Measurements from ENCODE around the gene RAB42.
A peak's percentile ranks its signal among the peaks of the same experiment; 100 is the strongest.
"Not testable (repeated sequence)": the region's sequence is repeated elsewhere in the genome, so short reads cannot be mapped to it uniquely, and the experiment has no call there.

RAB42 gene, protein sequence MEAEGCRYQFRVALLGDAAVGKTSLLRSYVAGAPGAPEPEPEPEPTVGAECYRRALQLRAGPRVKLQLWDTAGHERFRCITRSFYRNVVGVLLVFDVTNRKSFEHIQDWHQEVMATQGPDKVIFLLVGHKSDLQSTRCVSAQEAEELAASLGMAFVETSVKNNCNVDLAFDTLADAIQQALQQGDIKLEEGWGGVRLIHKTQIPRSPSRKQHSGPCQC

DNA sequence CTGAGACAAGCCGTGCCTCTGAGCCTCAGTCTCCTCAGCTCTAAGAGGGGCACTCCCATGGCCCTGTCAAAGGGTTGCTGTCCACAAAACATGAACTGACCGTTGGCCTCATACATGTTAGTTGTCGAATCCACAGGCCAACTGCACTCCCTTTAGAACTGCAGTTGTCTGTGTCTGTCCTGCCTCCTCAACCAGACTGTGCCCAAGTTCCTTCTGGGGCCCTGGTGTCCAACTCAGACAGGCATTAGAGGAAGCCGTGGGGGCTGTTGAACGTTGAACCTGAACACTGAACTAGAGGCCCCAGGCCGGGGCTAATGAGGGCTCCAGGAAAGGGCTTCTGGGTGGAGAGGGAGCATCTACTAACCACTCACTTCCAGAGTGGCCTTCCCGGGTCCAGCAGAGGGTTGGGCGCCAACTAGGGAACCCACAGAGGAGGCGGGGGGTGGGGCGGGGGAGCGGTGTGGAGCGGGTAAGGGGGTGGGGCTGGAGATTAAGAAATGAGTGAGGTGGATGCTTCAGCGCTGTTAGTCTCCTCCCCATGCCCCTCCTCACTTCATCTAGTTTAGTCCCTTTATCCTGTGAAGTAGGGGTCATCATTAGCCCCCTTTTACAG is at the start of gene RAB42:
Gene RAB42 (plus strand): TSS at position 558 of the 613 bp plus-strand sequence. CDS start 247 bp downstream, outside the sequence.
- DNase-seq: no peak

DNA sequence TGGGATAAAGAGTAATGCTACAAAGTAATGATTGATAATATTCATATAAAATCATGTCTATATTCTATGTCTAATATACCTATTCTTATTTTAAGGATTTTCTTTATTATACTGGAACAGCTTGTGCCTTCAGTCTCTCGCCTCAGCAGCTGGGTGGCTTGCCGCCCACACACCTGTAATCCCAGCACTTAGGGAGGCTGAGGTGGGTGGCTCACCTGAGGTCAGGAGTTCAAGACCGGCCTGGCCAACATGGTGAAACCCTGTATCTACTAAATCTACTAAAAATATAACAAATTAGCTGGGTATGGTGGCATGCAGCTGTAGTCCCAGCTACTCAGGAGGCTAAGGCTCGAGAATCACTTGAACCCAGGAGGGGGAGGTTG is 46.8 kb upstream of the RAB42 start:
- no peak for DNase-seq

DNA sequence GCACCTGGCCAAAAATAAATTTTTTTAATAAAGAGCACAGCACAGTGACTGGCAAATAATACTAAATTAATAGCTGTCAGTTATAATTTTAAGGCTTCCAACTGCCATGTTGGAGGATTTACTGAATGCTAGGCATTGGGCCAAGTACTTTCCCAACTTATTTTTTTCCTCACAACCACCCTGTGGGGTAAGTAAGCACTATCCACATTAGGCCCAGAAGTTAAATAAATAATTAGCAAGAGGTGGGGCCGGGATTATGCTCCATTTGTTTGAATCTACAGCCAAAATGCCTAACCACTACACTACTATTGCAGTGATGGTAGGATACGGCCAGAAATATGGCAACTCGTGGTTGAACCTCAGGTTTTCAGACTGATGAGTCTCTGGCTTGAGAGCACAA is 43.7 kb upstream of the RAB42 start:
- DNase-seq: no peak

DNA sequence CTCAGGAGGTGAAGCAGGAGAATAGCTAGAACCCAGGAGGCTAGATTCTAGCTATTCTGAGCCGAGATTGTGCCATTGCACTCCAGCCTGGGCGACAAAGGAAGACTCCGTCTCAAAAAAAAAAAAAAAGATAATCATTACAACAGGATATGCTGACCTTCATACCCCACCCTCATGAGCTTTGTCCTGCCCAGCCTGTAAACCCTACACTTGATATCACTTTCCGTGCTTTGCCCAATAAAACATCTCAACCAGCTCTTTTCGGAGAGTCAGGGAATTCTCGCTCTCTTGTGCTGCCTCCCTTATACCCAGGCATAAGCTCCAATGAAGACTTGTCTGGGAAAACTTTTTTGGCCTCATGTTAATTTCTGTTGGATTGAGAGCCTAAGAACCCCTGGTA is 40.7 kb upstream of the RAB42 start:
- no peak for DNase-seq

DNA sequence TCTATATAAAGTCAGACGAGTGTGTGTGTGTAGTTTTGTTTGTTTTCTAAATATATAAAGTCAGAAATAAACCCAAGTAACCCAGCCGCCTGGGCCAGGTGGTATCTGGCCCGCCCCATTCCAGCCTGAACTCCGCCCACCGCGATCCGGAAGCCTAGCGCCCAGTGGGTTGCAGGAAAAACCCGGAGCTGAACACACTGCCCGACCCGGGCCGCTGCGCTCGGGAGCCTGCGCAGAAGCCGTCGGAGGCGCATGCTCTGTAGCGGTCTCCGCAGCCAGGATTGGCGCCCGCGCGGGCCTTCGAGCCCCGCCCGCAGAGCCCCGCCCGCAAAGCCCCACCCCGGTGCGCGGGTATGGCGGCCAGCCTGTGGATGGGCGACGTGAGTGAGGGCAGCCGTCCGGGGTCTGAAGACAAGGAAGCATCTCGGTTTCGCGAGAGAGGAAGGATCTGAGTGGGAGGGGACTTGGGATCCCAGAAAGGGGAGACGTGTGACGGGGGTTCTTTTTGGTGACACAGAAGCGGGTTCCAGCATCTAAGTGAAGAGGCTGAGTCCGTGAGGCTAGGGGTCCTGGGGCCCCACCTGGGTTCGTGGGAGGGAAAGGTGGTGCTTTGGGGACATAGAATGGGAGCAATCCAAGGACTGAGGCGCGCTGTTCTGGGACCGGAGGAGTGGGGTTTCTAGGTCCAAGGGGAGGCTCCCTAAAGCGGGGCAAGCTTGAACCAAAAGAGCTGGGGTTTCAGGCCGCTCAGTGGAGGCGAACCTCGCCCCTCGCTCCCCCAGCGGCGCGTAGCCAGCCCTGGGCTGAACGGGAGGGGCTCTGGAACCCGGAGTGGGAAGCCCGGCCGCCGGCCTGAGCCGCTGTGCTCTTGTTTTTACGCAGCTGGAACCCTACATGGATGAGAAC is 39.1 kb upstream of the RAB42 start, which contains the start of gene TRNAU1AP:
Gene TRNAU1AP (plus strand): TSS at position 328 of the 906 bp plus-strand sequence. CDS start 26 bp downstream, at position 354.
- DNase-seq: peak; percentile 97

DNA sequence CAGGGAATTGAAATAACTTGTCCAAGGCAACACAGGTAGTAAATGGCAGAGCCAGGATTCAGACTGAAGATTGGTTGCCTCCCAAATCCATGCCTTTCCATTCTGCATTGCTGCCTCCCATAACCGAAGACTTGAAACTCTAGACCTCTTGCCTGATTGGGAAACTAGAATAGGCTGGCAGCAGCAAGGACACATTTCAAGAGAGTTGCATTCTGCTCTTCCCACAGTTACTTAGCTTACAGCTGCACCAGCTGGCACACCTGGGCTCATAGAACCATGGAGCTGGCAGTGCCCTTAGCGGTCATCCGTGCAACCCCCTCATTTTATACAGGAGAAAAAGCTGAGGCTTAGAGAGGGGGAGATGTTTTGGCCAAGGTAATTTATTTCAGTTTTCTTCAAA is 31.2 kb upstream of the RAB42 start:
- no peak for DNase-seq

DNA sequence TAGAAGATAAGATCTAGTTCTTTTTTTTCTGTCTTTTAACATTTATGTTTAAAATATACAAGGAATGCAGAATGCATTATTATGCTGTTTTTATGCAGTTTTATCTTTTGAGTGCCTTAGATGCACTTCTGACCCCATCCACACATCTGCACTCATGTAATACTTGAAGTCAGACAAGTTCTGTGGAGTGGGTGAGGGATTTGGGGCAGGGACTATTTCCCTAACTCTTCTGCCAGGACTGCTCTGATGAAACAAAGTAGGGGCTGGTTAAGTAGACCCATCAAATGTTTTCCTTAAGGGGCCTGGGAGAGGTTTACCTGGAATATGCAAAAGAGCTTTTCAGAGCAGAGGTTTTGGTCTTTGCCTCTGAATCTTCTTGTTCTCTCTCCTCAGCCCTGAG is 27.8 kb upstream of the RAB42 start:
- DNase-seq: no peak

DNA sequence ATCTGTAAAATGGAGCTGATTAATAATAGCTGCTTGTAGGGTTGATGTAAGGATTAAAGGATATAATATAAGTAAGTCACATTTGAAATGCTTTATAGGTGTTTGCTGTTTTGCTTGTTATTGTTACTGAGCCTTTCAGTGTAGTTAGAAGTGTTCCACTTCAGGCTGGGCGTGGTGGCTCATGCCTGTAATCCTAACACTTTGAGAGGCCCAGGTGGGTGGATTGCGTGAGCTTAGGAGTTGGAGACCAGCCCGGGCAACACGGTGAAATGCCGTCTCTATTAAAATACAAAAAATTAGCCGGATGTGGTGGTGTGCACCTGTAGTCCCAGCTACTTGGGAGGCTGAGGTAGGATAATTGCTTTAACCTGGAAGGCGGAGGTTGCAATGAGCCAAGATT is 27.0 kb upstream of the RAB42 start:
- no peak for DNase-seq

DNA sequence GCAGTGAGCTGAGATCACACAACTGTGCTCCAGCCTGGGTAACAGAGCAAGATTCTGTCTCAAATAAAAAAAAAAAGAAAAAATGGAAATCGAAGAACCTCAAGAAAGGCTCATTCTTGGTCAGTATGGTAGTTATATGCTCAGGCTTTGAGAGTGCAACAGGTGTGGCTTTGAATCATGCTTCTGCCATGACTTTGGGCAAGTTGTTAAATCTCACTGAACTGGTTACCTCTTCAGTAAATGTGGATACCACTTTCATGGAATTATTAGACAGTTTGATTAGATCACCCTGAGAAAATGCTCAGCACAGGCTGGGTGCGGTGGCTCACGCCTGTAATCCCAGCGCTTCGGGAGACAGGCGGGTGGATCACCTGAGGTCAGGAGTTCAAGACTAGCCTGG is 26.3 kb upstream of the RAB42 start:
- DNase-seq: no peak

DNA sequence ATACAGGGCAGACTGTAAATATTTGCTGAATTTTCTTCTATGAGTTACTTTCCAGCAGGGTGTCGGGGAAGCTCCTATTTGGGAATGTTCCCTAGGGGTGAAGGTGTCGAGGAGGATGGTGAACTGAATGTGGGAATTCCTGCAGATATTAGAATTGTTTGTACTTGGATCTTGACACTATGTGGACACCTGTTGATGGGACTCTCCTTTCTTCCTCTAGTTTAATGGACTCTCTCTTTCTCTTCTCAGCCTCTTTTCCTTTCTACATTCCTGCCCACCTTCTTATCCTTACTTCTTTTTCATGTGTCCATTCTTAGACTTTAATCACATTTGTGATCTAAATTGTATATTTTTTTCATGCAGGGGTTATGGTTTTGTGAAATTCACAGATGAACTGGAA is 25.1 kb upstream of the RAB42 start:
- no peak for DNase-seq

DNA sequence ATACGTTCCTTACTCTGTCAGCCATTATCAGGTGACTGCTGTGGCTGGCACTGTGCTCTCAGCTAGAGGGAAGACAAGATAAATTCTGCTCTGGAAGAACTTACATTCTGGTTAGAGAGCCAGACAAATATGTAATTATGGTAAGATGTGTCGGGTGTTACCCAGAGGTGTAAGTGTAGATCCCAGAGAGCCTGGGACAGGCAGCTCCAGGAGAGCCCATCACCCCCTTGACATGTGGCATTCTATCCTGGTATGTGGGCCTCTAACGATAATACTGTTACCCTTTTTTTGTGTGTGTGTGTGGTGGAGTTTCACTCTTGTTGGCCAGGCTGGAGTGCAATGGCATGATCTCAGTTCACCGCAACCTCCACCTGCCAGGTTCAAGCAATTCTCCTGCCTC is 20.2 kb upstream of the RAB42 start:
- DNase-seq: no peak

DNA sequence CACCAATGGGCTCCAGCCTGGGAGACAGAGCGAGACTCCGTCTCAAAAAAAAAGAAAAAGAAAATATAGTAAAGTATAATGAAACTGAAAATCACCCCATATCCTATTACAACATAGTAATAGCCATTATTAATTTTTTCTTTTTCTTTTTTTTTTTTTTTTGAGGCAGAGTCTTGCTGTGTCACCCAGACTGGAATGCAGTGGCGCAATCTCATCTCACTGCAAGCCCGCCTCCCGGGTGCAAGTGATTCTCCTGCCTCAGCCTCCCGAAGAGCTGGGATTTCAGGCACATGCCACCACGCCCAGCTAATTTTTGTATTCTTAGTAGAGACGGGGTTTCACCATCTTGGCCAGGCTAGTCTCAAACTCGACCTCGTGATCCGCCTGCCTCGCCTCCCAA is 19.2 kb upstream of the RAB42 start:
- DNase-seq: not testable (repeated sequence)

DNA sequence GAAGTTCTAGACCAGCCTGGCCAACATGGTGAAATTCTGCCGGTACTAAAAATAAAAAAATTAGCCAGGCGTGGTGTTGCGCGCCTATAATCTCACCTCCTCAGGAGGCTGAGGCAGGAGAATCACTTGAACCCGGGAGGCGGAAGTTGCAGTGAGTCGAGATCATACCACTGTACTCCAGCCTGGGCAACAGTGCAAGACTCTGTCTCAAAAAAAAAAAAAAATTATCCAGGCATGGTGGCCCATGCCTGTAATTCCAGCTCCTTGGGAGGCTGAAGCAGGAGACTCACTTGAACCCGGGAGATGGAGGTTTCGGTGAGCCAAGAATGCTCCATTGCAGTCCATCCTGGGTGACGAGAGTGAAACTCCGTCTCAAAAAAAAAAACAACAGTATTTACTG is 18.5 kb upstream of the RAB42 start:
- DNase-seq: no peak

DNA sequence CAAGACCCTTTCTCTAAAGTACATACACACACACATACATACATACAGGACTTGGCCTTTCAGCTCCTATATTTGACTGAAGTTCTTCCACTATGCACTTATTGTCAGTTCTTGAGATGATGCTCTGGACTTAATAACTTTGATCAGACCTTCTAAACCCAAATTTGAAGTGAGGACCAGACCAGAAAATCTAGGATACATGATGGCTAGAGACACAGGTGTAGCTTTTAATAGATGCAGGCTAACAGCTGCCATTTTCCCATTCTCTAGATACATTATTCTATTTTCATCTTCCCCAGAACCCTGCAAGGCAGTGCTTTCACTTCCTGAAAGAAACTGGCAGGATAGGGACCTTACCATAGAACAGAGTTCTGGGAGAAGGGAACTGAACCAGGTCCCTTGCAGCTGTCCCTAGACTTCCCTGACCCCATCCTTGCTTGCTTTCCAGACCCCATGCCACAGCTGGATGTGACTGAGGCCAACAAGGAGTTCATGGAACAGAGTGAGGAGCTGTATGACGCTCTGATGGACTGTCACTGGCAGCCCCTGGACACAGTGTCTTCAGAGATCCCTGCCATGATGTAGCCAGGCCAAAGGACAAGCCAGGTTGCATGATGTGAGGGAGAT is 14.9 kb upstream of the RAB42 start:
- DNase-seq: no peak

DNA sequence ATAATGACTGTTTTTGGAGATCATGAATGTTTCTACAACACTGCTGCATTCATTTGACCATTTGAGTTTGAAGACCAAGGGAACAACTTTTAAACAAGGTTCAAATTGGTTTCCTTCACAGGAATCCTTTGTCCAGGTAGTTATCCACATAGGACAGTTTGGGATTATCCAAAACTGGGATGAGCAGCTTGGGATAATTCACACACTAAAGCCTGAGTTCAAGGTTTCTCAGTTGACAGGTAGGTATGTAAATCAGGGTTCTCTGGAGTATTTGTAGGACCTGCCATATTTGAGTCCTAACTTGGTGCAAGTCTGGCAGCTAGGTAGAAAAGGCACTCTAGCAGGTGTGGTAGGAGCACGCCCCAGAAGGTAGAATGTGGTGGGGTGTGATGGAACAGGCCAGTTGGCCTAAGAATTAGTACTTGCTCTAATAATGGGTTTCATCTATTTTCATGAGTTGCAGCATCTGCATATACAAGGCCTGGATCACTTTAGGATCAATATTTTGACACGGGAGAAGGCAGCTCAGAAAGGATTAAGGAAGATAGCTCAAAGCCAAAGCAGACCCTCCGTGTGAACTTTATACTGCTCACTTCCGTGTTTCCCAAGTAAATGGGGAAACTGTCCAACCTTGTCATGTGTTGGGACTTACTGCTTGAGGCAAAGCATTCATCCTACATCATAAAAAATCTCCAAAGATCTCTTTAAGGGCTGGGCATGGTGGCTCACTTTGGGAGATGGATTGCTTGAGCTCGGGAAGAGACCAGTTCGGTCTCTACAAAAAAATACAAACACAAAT is 14.1 kb upstream of the RAB42 start:
- no peak for DNase-seq

DNA sequence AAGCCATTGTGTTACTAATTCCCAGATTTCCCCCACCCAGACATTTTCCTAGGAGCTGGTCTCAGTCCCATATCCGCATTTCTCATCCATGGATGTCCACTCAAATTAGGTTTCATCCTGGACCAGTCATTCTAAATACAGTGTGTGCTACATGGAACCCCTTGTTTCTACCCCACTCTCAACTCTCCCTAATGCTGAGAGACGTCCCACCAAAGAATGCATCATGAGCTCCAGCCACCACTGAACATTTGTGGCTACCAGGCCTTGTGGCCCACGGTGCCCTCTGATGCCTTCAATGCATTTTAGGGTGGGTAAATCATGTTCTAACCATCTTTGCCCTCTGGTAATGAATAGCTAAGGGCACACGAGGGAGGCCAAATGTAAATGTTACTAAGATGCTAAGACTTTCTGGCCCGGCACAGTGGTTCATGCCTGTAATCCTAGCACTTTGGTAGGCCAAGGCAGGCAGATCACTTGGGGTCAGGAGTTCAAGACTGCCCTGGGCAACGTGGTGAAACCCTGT is 13.3 kb upstream of the RAB42 start:
- no peak for DNase-seq

DNA sequence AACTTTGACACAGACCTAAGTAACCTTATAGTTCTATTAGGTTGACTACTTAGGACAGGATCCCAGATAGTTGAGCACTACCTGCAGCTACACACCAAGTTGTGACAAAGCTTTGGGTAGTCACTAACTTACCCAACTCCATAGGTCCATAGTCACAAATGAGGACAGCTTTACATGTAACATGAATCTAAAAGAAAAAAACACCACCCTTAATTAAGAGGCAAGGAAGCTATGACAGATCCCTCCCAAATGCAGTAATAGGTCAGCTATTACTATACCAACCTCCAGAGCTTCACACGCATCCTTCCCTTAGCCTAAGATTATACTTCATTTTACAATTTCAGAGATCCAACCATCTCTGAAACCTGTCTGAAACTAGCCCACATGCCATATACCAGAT is 12.7 kb upstream of the RAB42 start:
- DNase-seq: no peak

DNA sequence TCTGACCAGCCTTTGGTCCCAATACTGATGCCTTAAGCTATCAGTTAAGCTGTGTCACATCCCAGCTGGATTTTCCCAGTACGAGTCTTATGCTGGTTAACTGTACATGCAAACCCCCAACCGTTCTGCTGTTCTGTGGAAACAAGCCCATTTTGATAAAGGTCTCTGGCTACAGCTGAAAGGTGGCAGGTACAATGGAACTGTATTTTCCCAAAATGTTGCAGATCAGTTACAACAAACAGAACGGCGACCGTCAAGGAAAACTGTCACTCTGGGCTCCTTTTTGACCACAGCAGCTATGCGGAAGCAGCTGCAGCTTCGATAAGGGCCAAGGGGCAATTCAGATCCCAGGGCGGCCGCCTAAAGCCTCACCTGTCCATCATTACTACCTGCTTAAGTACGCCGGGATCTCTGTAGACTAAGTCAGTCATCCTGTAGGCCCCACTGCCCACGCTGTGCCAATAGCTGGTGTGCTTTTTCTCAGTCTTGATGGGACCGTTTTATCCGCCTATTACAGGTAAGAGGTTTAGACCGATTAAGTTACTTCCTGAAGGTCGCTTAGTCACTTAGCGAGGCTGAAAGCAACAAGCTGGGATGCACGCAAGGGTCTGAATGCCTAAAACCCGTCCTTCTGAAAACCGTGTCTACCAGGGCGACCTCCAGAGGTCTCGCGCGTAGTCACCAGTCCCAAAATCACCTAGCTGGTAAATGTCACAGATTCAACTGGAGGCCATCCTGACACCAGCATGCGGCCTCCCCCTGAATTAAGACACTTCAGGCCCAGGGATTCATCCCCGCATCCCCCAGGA is 11.1 kb upstream of the RAB42 start:
- peak; percentile 58 to 66 for DNase-seq

DNA sequence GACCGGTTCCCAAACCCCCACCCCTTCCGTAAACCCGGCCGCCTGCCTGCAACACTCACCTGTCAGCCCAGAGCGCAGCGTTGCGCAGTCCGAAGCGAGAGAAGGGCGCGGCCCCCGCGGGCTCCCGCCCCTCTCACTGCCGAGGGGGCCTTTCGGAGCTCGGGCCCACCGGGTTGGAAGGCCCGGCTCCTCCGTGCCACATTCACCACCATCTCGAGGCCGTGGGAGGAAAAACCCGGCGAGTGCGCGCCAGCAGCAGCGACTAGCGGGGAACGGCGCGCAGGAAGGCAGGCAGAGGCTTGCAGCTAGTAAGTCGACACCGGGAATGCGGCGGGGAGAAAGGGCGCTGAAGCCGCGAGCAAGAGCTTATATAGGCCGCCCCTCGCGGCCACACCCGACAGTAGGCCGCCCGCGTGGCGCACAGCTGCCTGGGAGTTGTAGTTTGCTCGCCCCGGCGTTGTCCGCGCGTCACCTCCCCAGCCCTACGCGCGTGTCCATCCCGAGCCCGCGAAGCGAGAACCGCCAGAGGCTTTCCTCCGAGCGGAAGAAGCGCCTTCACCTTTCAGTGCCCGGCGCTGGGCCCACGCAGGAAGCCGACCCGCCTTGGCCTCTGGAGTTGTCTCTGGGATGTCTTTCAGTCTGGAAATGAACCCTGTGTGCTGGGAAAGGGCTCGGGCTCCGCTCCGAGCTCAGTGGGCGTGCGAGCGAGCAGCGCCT is 10.4 kb upstream of the RAB42 start:
- DNase-seq: peak; percentile 91 to 92

DNA sequence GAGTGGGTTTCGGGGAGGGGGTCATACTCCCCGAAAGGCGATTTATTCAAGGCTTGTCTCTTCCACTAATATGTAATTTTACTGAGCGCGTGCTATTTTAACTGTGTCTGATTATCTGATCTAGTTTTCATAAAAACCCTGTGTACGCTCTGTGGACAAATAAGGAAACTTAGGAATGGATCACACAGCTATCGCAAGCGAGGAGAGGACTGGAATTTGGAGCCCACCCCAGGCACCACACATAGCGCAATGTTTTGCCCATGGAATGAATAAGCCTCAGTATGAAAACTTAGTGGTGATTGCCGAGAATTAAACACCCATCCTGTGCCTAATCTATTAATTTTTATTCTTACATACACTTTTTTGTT is 9.8 kb upstream of the RAB42 start:
- no peak for DNase-seq

All from activated CD4-positive, alpha-beta T cell treated with anti-CD3 and anti-CD28 coated beads, Interleukin-2, amount 50 U/mL, for 4 hours (primary cell).